Hepatocyte (in vitro differentiated cells): Measurements from ENCODE around the gene ARL4A. TPM values are rescaled to one million over a fixed set of nuclear protein-coding genes. Genes with fewer than 3 reads are reported as not detected.

Experiments
- DNase-seq: peaks from one replicate; pipeline ENCODE4 v3.0.0-alpha.2; 2016; ENCODE audit warnings: low spot score
- H2AFZ ChIP-seq: fragments of 200-600 bp; sonication (generic); 2 replicates; pipeline ENCODE4 v1.6.0; 2016; ENCODE audit warnings: antibody characterized with exemption, mild to moderate bottlenecking
- H3K27ac ChIP-seq: fragments of 200-600 bp; sonication (generic); 2 replicates; pipeline ENCODE4 v1.5.1; 2016; ENCODE audit warnings: mild to moderate bottlenecking
- H3K27me3 ChIP-seq: fragments of 200-600 bp; sonication (generic); 2 replicates; pipeline ENCODE4 v1.6.1; 2016
- H3K36me3 ChIP-seq: fragments of 200-600 bp; sonication (generic); replicated peaks from 2 replicates; pipeline ENCODE4 v1.5.1; 2016; ENCODE audit warnings: low read depth; ENCODE audit not compliant: insufficient read depth
- H3K4me1 ChIP-seq: fragments of 200-600 bp; sonication (generic); 2 replicates; pipeline ENCODE4 v1.5.1; 2016; ENCODE audit warnings: mild to moderate bottlenecking, moderate library complexity; ENCODE audit not compliant: insufficient read depth
- H3K4me2 ChIP-seq: fragments of 200-600 bp; sonication (generic); 2 replicates; pipeline ENCODE4 v1.6.0; 2016
- H3K4me3 ChIP-seq: fragments of 200-600 bp; sonication (generic); 2 replicates; pipeline ENCODE4 v1.5.1; 2016; ENCODE audit warnings: mild to moderate bottlenecking
- H3K79me2 ChIP-seq: fragments of 200-600 bp; sonication (generic); 2 replicates; pipeline ENCODE4 v1.6.0; 2017; ENCODE audit warnings: mild to moderate bottlenecking
- H3K9me2 ChIP-seq: fragments of 200-600 bp; sonication (generic); replicated peaks from 2 replicates; pipeline ENCODE4 v1.6.0; 2017; ENCODE audit warnings: mild to moderate bottlenecking; ENCODE audit not compliant: insufficient read depth
- H3K9me3 ChIP-seq: fragments of 200-600 bp; sonication (generic); 2 replicates; pipeline ENCODE4 v1.5.1; 2016; ENCODE audit warnings: low read depth, mild to moderate bottlenecking
- H4K20me1 ChIP-seq: fragments of 200-600 bp; sonication (generic); 2 replicates; pipeline ENCODE4 v1.6.0; 2016; ENCODE audit warnings: mild to moderate bottlenecking; ENCODE audit not compliant: insufficient read depth, poor library complexity, severe bottlenecking
- CTCF ChIP-seq: fragments of 200-600 bp; sonication (generic); IDR thresholded peaks from 2 replicates; pipeline ENCODE4 v1.5.1; 2016; ENCODE audit warnings: antibody characterized with exemption, mild to moderate bottlenecking; ENCODE audit not compliant: poor library complexity
- EZH2 ChIP-seq: fragments of 200-600 bp; sonication (generic); IDR thresholded peaks from 2 replicates; pipeline ENCODE4 v1.6.1; 2016; ENCODE audit warnings: antibody characterized with exemption, mild to moderate bottlenecking, borderline replicate concordance
- EZH2phosphoT487 ChIP-seq: fragments of 200-600 bp; sonication (generic); IDR thresholded peaks from one replicate; pipeline ENCODE4 v1.6.1; 2018; ENCODE audit warnings: antibody characterized with exemption, mild to moderate bottlenecking, low read depth, moderate library complexity; ENCODE audit not compliant: unreplicated experiment, severe bottlenecking
- WGBS: methylation state at CpG from one replicate; pipeline ENCODE4 v1.1.6; 2016; ENCODE audit warnings: low lambda C conversion rate; ENCODE audit errors: missing lambda C conversion rate; 5-methylcytosine and 5-hydroxymethylcytosine counted together
- polyA plus RNA-seq: library from polyadenylated mRNA; unstranded; fragments of >200 nt; fragmentation: Nextera tagmentation; extraction: Ambion mirVana; gene quantifications from 2 replicates; pipeline ENCODE4 v1.2.1, GENCODE V29; 2016
- total RNA-seq: library from RNA; depleted of rRNA; stranded (reverse); fragments of >200 nt; gene quantifications from 2 replicates; pipeline ENCODE4 v1.2.3, GENCODE V29; 2014

The ARL4A gene
- total and polyA plus RNA-seq, 2 experiments from 2014 or later: 60.3 to 64.0 TPM

- Histone ChIP-seq H3K27me3 (no peaks in the 10 kb centered on the region), H3K9me3 (no peaks in the 10 kb centered on the region), H3K36me3 (no peaks in the 10 kb centered on the region), H2AFZ (no peak overlapping the region), H3K4me1 (no peaks in the 10 kb centered on the region), H3K4me3 (no peak overlapping the region), H3K9me2 (no peaks in the 10 kb centered on the region), H3K4me2 (no peak overlapping the region), H3K79me2 (no peaks in the 10 kb centered on the region), H4K20me1 (no peaks in the 10 kb centered on the region), H3K27ac (no peak overlapping the region)
- TF ChIP-seq CTCF: no peak
- 48% methylated on average over 2 of the region's 2 CpGs for WGBS
- DNase-seq: no peak
These were observed 43.1 kb downstream of the ARL4A start for GRCh38 chr7:12730523-12730922.

- Histone ChIP-seq H3K4me2 (no peak overlapping the region), H3K36me3 (no peaks in the 10 kb centered on the region), H3K9me3 (no peaks in the 10 kb centered on the region), H3K9me2 (no peaks in the 10 kb centered on the region), H4K20me1 (no peaks in the 10 kb centered on the region), H3K79me2 (no peaks in the 10 kb centered on the region), H3K27ac (no peak overlapping the region), H3K4me1 (no peaks in the 10 kb centered on the region), H3K4me3 (no peak overlapping the region), H2AFZ (no peak overlapping the region), H3K27me3 (no peaks in the 10 kb centered on the region)
- no peak for DNase-seq
- peak; percentile 13 for TF ChIP-seq CTCF
- TF ChIP-seq EZH2phosphoT487: no peak
- 100% methylated on average over 1 of the region's 1 CpG for WGBS
These were observed 43.8 kb downstream of the ARL4A start for GRCh38 chr7:12731214-12731656.

- no peaks in the 10 kb centered on the region for H3K27me3 ChIP-seq
- no peaks in the 10 kb centered on the region for H3K36me3 ChIP-seq
- H3K4me2 ChIP-seq: no peak overlapping the region
- H4K20me1 ChIP-seq: no peaks in the 10 kb centered on the region
- WGBS: 89% methylated on average over 2 of the region's 2 CpGs
- H3K27ac ChIP-seq: no peak overlapping the region
- no peaks in the 10 kb centered on the region for H3K9me2 ChIP-seq
- H3K79me2 ChIP-seq: no peaks in the 10 kb centered on the region
- DNase-seq: no peak
- no peaks in the 10 kb centered on the region for H3K9me3 ChIP-seq
- H3K4me3 ChIP-seq: no peak overlapping the region
- no peak overlapping the region for H2AFZ ChIP-seq
- TF ChIP-seq CTCF: no peak
- TF ChIP-seq EZH2: no peak
- no peak for TF ChIP-seq EZH2phosphoT487
- H3K4me1 ChIP-seq: no peaks in the 10 kb centered on the region
These were observed 44.3 kb downstream of the ARL4A start for GRCh38 chr7:12731775-12732174.

GRCh38 chr7:12732428-12732827 lies 45.0 kb downstream of the ARL4A start:
- no peaks in the 10 kb centered on the region for H3K79me2 ChIP-seq
- no peaks in the 10 kb centered on the region for H3K9me2 ChIP-seq
- no peak overlapping the region for H3K4me2 ChIP-seq
- no peaks in the 10 kb centered on the region for H3K36me3 ChIP-seq
- H3K27ac ChIP-seq: no peak overlapping the region
- no peaks in the 10 kb centered on the region for H3K4me1 ChIP-seq
- H2AFZ ChIP-seq: no peak overlapping the region
- no peak for TF ChIP-seq EZH2phosphoT487
- no peak for TF ChIP-seq EZH2
- no peak for TF ChIP-seq CTCF
- H3K9me3 ChIP-seq: no peaks in the 10 kb centered on the region
- no peak overlapping the region for H3K4me3 ChIP-seq
- H4K20me1 ChIP-seq: no peaks in the 10 kb centered on the region
- DNase-seq: no peak
- WGBS: 100% methylated on average over 1 of the region's 1 CpG
- H3K27me3 ChIP-seq: no peaks in the 10 kb centered on the region
